Stimulated activated CD4-positive, alpha-beta T cell treated with anti-CD3 and anti-CD28 coated beads, TNF-alpha, amount 100 ng/mL, for 4 hours (primary cell): ENCODE results near the gene GPR12.
"Not testable (repeated sequence)": the region's sequence is repeated elsewhere in the genome, so short reads cannot be mapped to it uniquely, and the experiment has no call there.

Experiments
- DNase-seq, 3 experiments: peaks; one replicate each; pipeline ENCODE4 v3.0.0-alpha.2; 2020; ENCODE audit warnings: low read depth in 3 of 3

GPR12 gene

GRCh38 chr13:26747706-26748105 lies 12.9 kb downstream of the GPR12 start:
- no peak for DNase-seq

- no peak for DNase-seq
These were observed 16.6 kb downstream of the GPR12 start for GRCh38 chr13:26743971-26744370.

- no peak for DNase-seq
These were observed 17.8 kb downstream of the GPR12 start for GRCh38 chr13:26742691-26743358.

- DNase-seq = no peak
These were observed 24.9 kb downstream of the GPR12 start for GRCh38 chr13:26735677-26736076.

- no peak for DNase-seq
These were observed 33.0 kb downstream of the GPR12 start for GRCh38 chr13:26727633-26728032.

GRCh38 chr13:26727122-26727521 lies 33.5 kb downstream of the GPR12 start:
- no peak for DNase-seq

- DNase-seq = no peak
These were observed 33.9 kb downstream of the GPR12 start for GRCh38 chr13:26726684-26727083.

GRCh38 chr13:26723620-26724019 lies 37.0 kb downstream of the GPR12 start:
- not testable (repeated sequence) for DNase-seq

- DNase-seq = no peak
These were observed 38.3 kb downstream of the GPR12 start for GRCh38 chr13:26722321-26722720.

- no peak for DNase-seq
These were observed 39.1 kb downstream of the GPR12 start for GRCh38 chr13:26721251-26722121.

- DNase-seq = no peak
These were observed 41.1 kb downstream of the GPR12 start for GRCh38 chr13:26719356-26719945.

- no peak for DNase-seq
These were observed 41.7 kb downstream of the GPR12 start for GRCh38 chr13:26718872-26719271.

GRCh38 chr13:26718146-26718545 lies 42.4 kb downstream of the GPR12 start:
- DNase-seq = no peak

- no peak for DNase-seq
These were observed 43.6 kb downstream of the GPR12 start for GRCh38 chr13:26716984-26717383.

- no peak for DNase-seq
These were observed 47.2 kb downstream of the GPR12 start for GRCh38 chr13:26713341-26713740.

GRCh38 chr13:26711211-26711610 lies 49.4 kb downstream of the GPR12 start:
- DNase-seq = no peak

GRCh38 chr13:26710166-26710565 lies 50.4 kb downstream of the GPR12 start:
- DNase-seq = no peak

GRCh38 chr13:26709461-26709860 lies 51.1 kb downstream of the GPR12 start:
- no peak for DNase-seq

- no peak for DNase-seq
These were observed 52.6 kb downstream of the GPR12 start for GRCh38 chr13:26708007-26708297.

GRCh38 chr13:26707122-26708006 lies 53.2 kb downstream of the GPR12 start:
- DNase-seq = no peak

- DNase-seq = no peak
These were observed 54.2 kb downstream of the GPR12 start for GRCh38 chr13:26706381-26706780.

GRCh38 chr13:26705536-26705935 lies 55.0 kb downstream of the GPR12 start:
- no peak for DNase-seq
